Panc1 (cell line): ENCODE measurements around the gene MCM8.

Experiments
- POLR2AphosphoS5 ChIP-seq: IDR thresholded peaks from 2 replicates; pipeline ENCODE4 v1.6.1; 2012; ENCODE audit warnings: mild to moderate bottlenecking, low read depth, low read length, moderate library complexity
- TF ChIP-seq, protein P1 (sequence below): fragments of 450-650 bp; IDR thresholded peaks from 2 replicates; pipeline ENCODE4 v1.5.1; 2017; ENCODE audit warnings: mild to moderate bottlenecking

GRCh38 chr20:6037082-6037481 is 86.6 kb downstream of the MCM8 start:
- TF ChIP-seq, protein P1, sequence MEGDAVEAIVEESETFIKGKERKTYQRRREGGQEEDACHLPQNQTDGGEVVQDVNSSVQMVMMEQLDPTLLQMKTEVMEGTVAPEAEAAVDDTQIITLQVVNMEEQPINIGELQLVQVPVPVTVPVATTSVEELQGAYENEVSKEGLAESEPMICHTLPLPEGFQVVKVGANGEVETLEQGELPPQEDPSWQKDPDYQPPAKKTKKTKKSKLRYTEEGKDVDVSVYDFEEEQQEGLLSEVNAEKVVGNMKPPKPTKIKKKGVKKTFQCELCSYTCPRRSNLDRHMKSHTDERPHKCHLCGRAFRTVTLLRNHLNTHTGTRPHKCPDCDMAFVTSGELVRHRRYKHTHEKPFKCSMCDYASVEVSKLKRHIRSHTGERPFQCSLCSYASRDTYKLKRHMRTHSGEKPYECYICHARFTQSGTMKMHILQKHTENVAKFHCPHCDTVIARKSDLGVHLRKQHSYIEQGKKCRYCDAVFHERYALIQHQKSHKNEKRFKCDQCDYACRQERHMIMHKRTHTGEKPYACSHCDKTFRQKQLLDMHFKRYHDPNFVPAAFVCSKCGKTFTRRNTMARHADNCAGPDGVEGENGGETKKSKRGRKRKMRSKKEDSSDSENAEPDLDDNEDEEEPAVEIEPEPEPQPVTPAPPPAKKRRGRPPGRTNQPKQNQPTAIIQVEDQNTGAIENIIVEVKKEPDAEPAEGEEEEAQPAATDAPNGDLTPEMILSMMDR: no peak
- TF ChIP-seq POLR2AphosphoS5: no peak
